ENCODE results near the gene CALHM1. TPM values are rescaled to one million over a fixed set of nuclear protein-coding genes. Genes with fewer than 3 reads are reported as not detected.

Gene CALHM1
- total RNA-seq, 1 donor from 2014 or later, result not detected

DNA sequence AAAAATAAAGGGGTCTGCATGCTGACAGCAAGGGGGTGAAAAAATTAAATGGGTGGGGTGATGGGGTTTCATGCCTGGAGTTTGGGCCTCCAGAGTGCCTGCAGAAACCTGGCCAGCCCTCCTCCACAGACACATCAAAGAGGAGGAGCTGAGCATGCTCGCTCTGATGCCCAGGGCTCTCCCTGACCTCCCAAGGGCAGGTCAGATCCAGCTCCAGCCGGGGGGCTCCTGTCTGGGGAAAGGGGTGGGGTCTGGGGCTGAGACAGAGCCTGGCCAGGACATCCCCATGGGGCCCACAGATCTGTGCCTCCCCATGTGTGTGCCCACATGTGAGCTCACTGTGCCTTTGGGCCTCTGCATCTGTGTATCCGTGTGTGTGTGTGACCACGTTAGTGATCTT lies 915 bp upstream of the CALHM1 start:
- H3K9me3 Mint-ChIP-seq (ENCODE audit: low read depth), result no peaks in the 10 kb centered on the region
- H3K4me3 Mint-ChIP-seq (ENCODE audit: unreplicated experiment), result no peak overlapping the region
- no peak for TF ChIP-seq CTCF (IDR thresholded peaks at IDR 0.05)
- no peak for DNase-seq (ENCODE audit: low spot score)
- no peaks in the 10 kb centered on the region for H3K36me3 Mint-ChIP-seq (ENCODE audit: low read depth)
- no peaks in the 10 kb centered on the region for H3K4me1 Mint-ChIP-seq (ENCODE audit: low read depth)
- peaks cover 4% of the 10 kb centered on the region for H3K27me3 Mint-ChIP-seq (ENCODE audit: low read depth)
- H3K27ac Mint-ChIP-seq (ENCODE audit: unreplicated experiment), result no peak overlapping the region

DNA sequence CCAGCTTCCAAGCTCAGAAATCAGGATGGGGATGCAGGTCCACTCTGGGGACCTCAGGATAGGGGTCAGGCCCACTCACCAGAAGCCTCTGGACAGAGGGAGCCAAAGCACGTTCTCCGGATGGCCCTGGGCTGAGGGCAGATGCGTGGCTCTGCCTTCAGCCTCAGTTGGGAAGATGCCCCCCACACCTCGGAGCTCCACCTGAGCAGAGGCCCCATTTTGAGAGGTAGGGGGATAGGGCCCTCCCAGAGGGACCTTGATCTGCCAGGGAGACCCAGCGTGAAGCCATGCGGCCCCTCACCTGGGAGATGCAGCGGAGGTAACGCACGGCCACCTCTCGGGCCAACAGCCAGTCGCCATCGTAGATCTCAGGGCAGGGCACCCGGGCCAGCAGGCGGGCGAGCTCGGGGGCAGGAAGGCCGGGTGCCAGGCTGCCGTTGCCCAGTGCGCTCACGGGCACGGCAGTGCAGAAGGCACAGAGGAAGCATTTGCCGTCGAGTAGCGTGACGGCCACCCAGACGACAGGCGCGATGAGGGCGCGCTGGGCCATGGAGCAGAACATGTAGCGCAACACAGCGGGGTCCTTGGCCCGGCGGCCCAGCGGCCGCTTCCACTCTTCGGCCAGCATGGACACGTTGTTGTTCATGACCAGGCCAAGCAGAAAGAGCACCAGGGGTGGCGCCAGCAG lies 660 bp downstream of the CALHM1 start:
- TF ChIP-seq CTCF (IDR thresholded peaks at IDR 0.05), result no peak
- Mint-ChIP-seq H3K4me1 (ENCODE audit: low read depth) (no peaks in the 10 kb centered on the region), H3K4me3 (ENCODE audit: unreplicated experiment) (no peak overlapping the region), H3K27ac (ENCODE audit: unreplicated experiment) (no peak overlapping the region), H3K36me3 (ENCODE audit: low read depth) (no peaks in the 10 kb centered on the region), H3K27me3 (ENCODE audit: low read depth) (peaks cover 4% of the 10 kb centered on the region), H3K9me3 (ENCODE audit: low read depth) (no peaks in the 10 kb centered on the region)
- no peak for DNase-seq (ENCODE audit: low spot score)

GRCh38 chr10:103457176-103457712 lies 1.5 kb downstream of the CALHM1 start:
- H3K27me3 Mint-ChIP-seq (ENCODE audit: low read depth), result peaks cover 4% of the 10 kb centered on the region
- H3K4me3 Mint-ChIP-seq (ENCODE audit: unreplicated experiment), result no peak overlapping the region
- H3K27ac Mint-ChIP-seq (ENCODE audit: unreplicated experiment), result no peak overlapping the region
- no peak for DNase-seq (ENCODE audit: low spot score)
- no peaks in the 10 kb centered on the region for H3K9me3 Mint-ChIP-seq (ENCODE audit: low read depth)
- no peaks in the 10 kb centered on the region for H3K4me1 Mint-ChIP-seq (ENCODE audit: low read depth)
- H3K36me3 Mint-ChIP-seq (ENCODE audit: low read depth), result no peaks in the 10 kb centered on the region
- no peak for TF ChIP-seq CTCF (IDR thresholded peaks at IDR 0.05)

- no peaks in the 10 kb centered on the region for H3K9me3 Mint-ChIP-seq (ENCODE audit: low read depth)
- no peak for DNase-seq (ENCODE audit: low spot score)
- no peak overlapping the region for H3K4me3 Mint-ChIP-seq (ENCODE audit: unreplicated experiment)
- H3K36me3 Mint-ChIP-seq (ENCODE audit: low read depth), result no peaks in the 10 kb centered on the region
- peaks cover 3% of the 10 kb centered on the region for H3K4me1 Mint-ChIP-seq (ENCODE audit: low read depth)
- peaks cover 4% of the 10 kb centered on the region for H3K27me3 Mint-ChIP-seq (ENCODE audit: low read depth)
- no peak overlapping the region for H3K27ac Mint-ChIP-seq (ENCODE audit: unreplicated experiment)
- no peak for TF ChIP-seq CTCF (IDR thresholded peaks at IDR 0.05)
Measured at GRCh38 chr10:103456074-103456660, 2.5 kb downstream of the CALHM1 start.

- H3K27ac Mint-ChIP-seq (ENCODE audit: unreplicated experiment), result no peak overlapping the region
- peaks cover 12% of the 10 kb centered on the region for H3K4me1 Mint-ChIP-seq (ENCODE audit: low read depth)
- no peak for DNase-seq (ENCODE audit: low spot score)
- H3K27me3 Mint-ChIP-seq (ENCODE audit: low read depth), result peaks cover 4% of the 10 kb centered on the region
- H3K36me3 Mint-ChIP-seq (ENCODE audit: low read depth), result no peaks in the 10 kb centered on the region
- no peak overlapping the region for H3K4me3 Mint-ChIP-seq (ENCODE audit: unreplicated experiment)
- no peak for TF ChIP-seq CTCF (IDR thresholded peaks at IDR 0.05)
- no peaks in the 10 kb centered on the region for H3K9me3 Mint-ChIP-seq (ENCODE audit: low read depth)
Measured at GRCh38 chr10:103455235-103455634, 3.5 kb downstream of the CALHM1 start.

Measured in chondrocyte (in vitro differentiated cells).